Mucosa of descending colon (tissue), 3 donors: ENCODE results near the gene PRB3. TPM values are rescaled to one million over a fixed set of nuclear protein-coding genes. Genes with fewer than 3 reads are reported as not detected.

Experiments used
- ATAC-seq: fragments of 200-7000 bp; cut with Tn5 transposase; one replicate; pipeline ENCODE4 v1.9.1; 2020; ENCODE audit warnings: mild to moderate bottlenecking, moderate library complexity
- DNase-seq, 3 donors: peaks; one replicate each; pipeline ENCODE4 v3.0.0-alpha.2; 2020
- H3K36me3 ChIP-seq: fragments of 200-600 bp; one replicate; pipeline ENCODE4 v1.8.0; 2021; ENCODE audit warnings: low read depth, mild to moderate bottlenecking
- H3K4me1 ChIP-seq: fragments of 200-600 bp; one replicate; pipeline ENCODE4 v1.8.0; 2021; ENCODE audit warnings: low read depth, mild to moderate bottlenecking
- H3K4me3 ChIP-seq: fragments of 200-600 bp; one replicate; pipeline ENCODE4 v1.8.0; 2021; ENCODE audit warnings: mild to moderate bottlenecking
- H3K9me3 ChIP-seq: fragments of 200-600 bp; one replicate; pipeline ENCODE4 v1.8.0; 2021; ENCODE audit warnings: mild to moderate bottlenecking
- CTCF ChIP-seq: fragments of 200-600 bp; IDR thresholded peaks from one replicate; pipeline ENCODE4 v1.8.0; 2022; ENCODE audit warnings: antibody characterized with exemption, mild to moderate bottlenecking
- intact Hi-C, 2 donors: fragments of 100-400 bp; cut with DNase I in 1 of 2; cut with micrococcal nuclease in 1 of 2; formaldehyde crosslinking; loops; one replicate each; pipeline versions ENCODE4 v1.11.0 to v1.11.1; 2022; cut with DNase I, micrococcal nuclease
- total RNA-seq, 3 donors: library from RNA; stranded (reverse); fragmentation: NEBNext Ultra II Directional in 2 of 3; extraction: Animal tissue kit (Norgen Biotek cat#: 25700) in 2 of 3; gene quantifications; one replicate each; pipeline versions ENCODE4 v1.2.1 to v1.2.4, GENCODE V29; 2021 to 2023
- donor health status: DM: no; HTN: no; CAD: no; lungs with moderate emphysema.
- donor health status: DM: no; HTN: no; CAD: no.
- donor health status: DM: no; HTN: yes; CAD: no.

Gene PRB3
- total RNA-seq, 3 donors from 2014 or later, result not detected

GRCh38 chr12:11227373-11227772 is 42.1 kb downstream of the PRB3 start:
- DNase-seq, result no peak
- TF ChIP-seq CTCF, result no peak
- no peaks in the 10 kb centered on the region for H3K9me3 ChIP-seq
- H3K4me3 ChIP-seq, result no peak overlapping the region
- ATAC-seq, result no peak
- no peaks in the 10 kb centered on the region for H3K4me1 ChIP-seq
- H3K36me3 ChIP-seq, result no peaks in the 10 kb centered on the region
- intact Hi-C loops, result no loop called here

Other genes with a start within 250 kb of the PRB3 start
- gene TAS2R19, start 247.1 kb downstream of the PRB3 start, total RNA-seq, result 1 to 10 TPM; 2.1 to 6.8 (median 2.3) TPM
- gene TAS2R31, start 238.3 kb downstream of the PRB3 start, total RNA-seq, result 1 to 10 TPM; 2.6 to 8.1 (median 3.5) TPM
- gene TAS2R46, start 207.4 kb downstream of the PRB3 start, total RNA-seq, result 1 to 10 TPM in 1 of 3 donors, under 1 TPM in 2; 0.87 to 4.2 (median 0.98) TPM
- gene TAS2R43, start 177.4 kb downstream of the PRB3 start, total RNA-seq, result 1 to 10 TPM in 1 of 3 donors, under 1 TPM in 1, not detected in 1; 0.51 to 1.3 TPM
- gene TAS2R30, start 135.1 kb downstream of the PRB3 start, total RNA-seq, result 1 to 10 TPM; 3.0 to 5.9 (median 3.5) TPM
- gene SMIM10L1, start 98.5 kb downstream of the PRB3 start, total RNA-seq, result 10 to 100 TPM in 1 of 3 donors, 1 to 10 TPM in 2; 7.9 to 12.5 (median 9.5) TPM
- gene TAS2R42, start 82.8 kb downstream of the PRB3 start, total RNA-seq, result not detected
- gene PRB4, start 40.7 kb upstream of the PRB3 start, total RNA-seq, result not detected
- gene PRB2, start 125.9 kb upstream of the PRB3 start, total RNA-seq, result not detected